Fibroblast of mammary gland (primary cell): Measurements from ENCODE around the gene SF3B5.

Experiments used
- DNase-seq: peaks from one replicate; pipeline ENCODE4 v3.0.0-alpha.2; 2010; ENCODE audit warnings: low read depth
- H3K4me3 ChIP-seq: 2 replicates; pipeline ENCODE4 v1.5.1; 2011; ENCODE audit warnings: low read depth, mild to moderate bottlenecking, low read length, moderate library complexity; ENCODE audit not compliant: control insufficient read depth
- CTCF ChIP-seq: conservative IDR thresholded peaks from 2 replicates; pipeline ENCODE4 v1.5.1; 2011; ENCODE audit warnings: low read depth, low read length, inconsistent platforms; ENCODE audit not compliant: control insufficient read depth, insufficient read depth

Gene SF3B5

GRCh38 chr6:144098993-144099392 lies 3.6 kb upstream of the SF3B5 start:
- no peak overlapping the region for H3K4me3 ChIP-seq
- no peak for TF ChIP-seq CTCF
- no peak for DNase-seq

GRCh38 chr6:144094731-144095133 lies 641 bp downstream of the SF3B5 start:
- no peak for DNase-seq
- H3K4me3 ChIP-seq = peak overlapping the region; percentile 98
- no peak for TF ChIP-seq CTCF

- H3K4me3 ChIP-seq = no peak overlapping the region
- no peak for DNase-seq
- no peak for TF ChIP-seq CTCF
These were observed 1.7 kb downstream of the SF3B5 start for GRCh38 chr6:144093658-144094057.

- no peak overlapping the region for H3K4me3 ChIP-seq
- no peak for DNase-seq
- no peak for TF ChIP-seq CTCF
These were observed 2.1 kb downstream of the SF3B5 start for GRCh38 chr6:144093236-144093635.

GRCh38 chr6:144090384-144090783 lies 5.0 kb downstream of the SF3B5 start:
- DNase-seq = no peak
- no peak for TF ChIP-seq CTCF

GRCh38 chr6:144087789-144088426 lies 7.5 kb downstream of the SF3B5 start:
- no peak for DNase-seq
- H3K4me3 ChIP-seq = no peak overlapping the region
- no peak for TF ChIP-seq CTCF

More at GRCh38 chr6:144090384-144090783, 5.0 kb downstream of the SF3B5 start:
- H3K4me3 ChIP-seq = no peak overlapping the region

- TF ChIP-seq CTCF = no peak
- no peak for DNase-seq
These were observed 8.4 kb downstream of the SF3B5 start for GRCh38 chr6:144086959-144087358.

More at GRCh38 chr6:144086959-144087358, 8.4 kb downstream of the SF3B5 start:
- H3K4me3 ChIP-seq = no peak overlapping the region
